Thyroid gland (tissue), 4 donors: ENCODE measurements around the gene SDHC. TPM values are rescaled to one million over a fixed set of nuclear protein-coding genes. Genes with fewer than 3 reads are reported as not detected.
"Not testable (repeated sequence)": the region's sequence is repeated elsewhere in the genome, so short reads cannot be mapped to it uniquely, and the experiment has no call there.

Experiments used
- DNase-seq, 2 donors: peaks; one replicate each; pipeline ENCODE4 v3.0.0-alpha.2; 2019
- H3K27ac ChIP-seq, 3 donors: fragments of 200-600 bp; sonication (generic); 1 replicate in 2 of 3; 2 replicates in 1 of 3; pipeline ENCODE4 v1.5.1; 2016 to 2019; ENCODE audit warnings: mild to moderate bottlenecking in 1 of 3, moderate library complexity in 1 of 3
- H3K27me3 ChIP-seq: fragments of 200-600 bp; sonication (generic); one replicate; pipeline ENCODE4 v1.5.1; 2019
- H3K36me3 ChIP-seq, 2 donors: fragments of 200-600 bp; sonication (generic); one replicate each; pipeline ENCODE4 v1.5.1; 2016 to 2019
- H3K4me1 ChIP-seq, 2 donors: fragments of 200-600 bp; sonication (generic); one replicate each; pipeline ENCODE4 v1.5.1; 2017 to 2019
- H3K4me3 ChIP-seq, 3 donors: fragments of 200-600 bp; sonication (generic); replicated peaks in 1 of 3; 1 replicate in 2 of 3; 2 replicates in 1 of 3; pipeline ENCODE4 v1.5.1; 2016; ENCODE audit warnings: mild to moderate bottlenecking in 1 of 3
- H3K9me3 ChIP-seq: fragments of 200-600 bp; sonication (generic); one replicate; pipeline ENCODE4 v1.5.1; 2017
- CTCF ChIP-seq, 6 experiments: fragments of 200-600 bp in 3 of 6; fragments of 450-650 bp in 3 of 6; sonication (generic) in 3 of 6; IDR thresholded peaks; one replicate each; pipeline ENCODE4 v1.5.1; 2016 to 2019; ENCODE audit warnings: antibody characterized with exemption in 6 of 6, mild to moderate bottlenecking in 2 of 6, inconsistent platforms in 1 of 6, moderate library complexity in 1 of 6
- POLR2A ChIP-seq, 2 donors: fragments of 450-650 bp; IDR thresholded peaks; one replicate each; pipeline ENCODE4 v1.6.1; 2017; ENCODE audit warnings: antibody characterized with exemption in 2 of 2, mild to moderate bottlenecking in 2 of 2, moderate library complexity in 1 of 2
- WGBS, 2 donors: methylation state at CpG; one replicate each; pipeline ENCODE4 v1.1.5; 2017; 5-methylcytosine and 5-hydroxymethylcytosine counted together
- intact Hi-C: fragments of 100-400 bp; cut with DNase I; formaldehyde crosslinking; loops from one replicate; pipeline ENCODE4 v1.15.1; 2023
- total RNA-seq, 4 donors: library from RNA; depleted of rRNA; stranded (reverse); fragments of >200 nt; gene quantifications; one replicate each; pipeline ENCODE4 v1.2.3, GENCODE V29; 2016

The SDHC gene
- total RNA-seq, 4 donors from 2014 or later: 49.1 to 174 (median 111) TPM

- intact Hi-C loops: no loop called here
Measured at GRCh38 chr1:161398900-161399256, 84.7 kb downstream of the SDHC start.

GRCh38 chr1:161399257-161399998, 85.2 kb downstream of the SDHC start:
- DNase-seq: peak; percentile 90 to 92
- no peaks in the 10 kb centered on the region for H3K36me3 ChIP-seq
- peaks cover 5 to 9% of the 10 kb centered on the region in 2 donors for H3K4me1 ChIP-seq
- WGBS, 2 donors: 0 to 1% methylated on average over 36 to 44 of the region's 53 CpGs
- no peaks in the 10 kb centered on the region for H3K9me3 ChIP-seq
- peak overlapping the region; percentile 100 for H3K27ac ChIP-seq
- peak overlapping the region; percentile 4 to 90 (median 77) for H3K4me3 ChIP-seq
- intact Hi-C loops: no loop called here
- peak in 4 of 6 experiments; percentile 35 to 46 (median 40) for TF ChIP-seq CTCF (IDR thresholded peaks at IDR 0.05)
- peak in 1 of 2 donors; percentile 73 for TF ChIP-seq POLR2A (IDR thresholded peaks at IDR 0.05)
- no peaks in the 10 kb centered on the region for H3K27me3 ChIP-seq

More at GRCh38 chr1:161398900-161399256, 84.7 kb downstream of the SDHC start:
- Histone ChIP-seq H3K9me3 (no peaks in the 10 kb centered on the region), H3K4me3 (peak overlapping the region; percentile 4 to 90 (median 77)), H3K27ac (peak overlapping the region; percentile 100), H3K27me3 (no peaks in the 10 kb centered on the region), H3K36me3 (no peaks in the 10 kb centered on the region), H3K4me1 (peaks cover 5 to 9% of the 10 kb centered on the region in 2 donors)
- 12 to 18% methylated on average over 17 of the region's 17 CpGs for WGBS, 2 donors
- TF ChIP-seq CTCF (IDR thresholded peaks at IDR 0.05): no peak
- TF ChIP-seq POLR2A (IDR thresholded peaks at IDR 0.05): no peak
- no peak for DNase-seq

- TF ChIP-seq POLR2A (IDR thresholded peaks at IDR 0.05) (no peak), CTCF (IDR thresholded peaks at IDR 0.05) (no peak)
- Histone ChIP-seq H3K27me3 (no peaks in the 10 kb centered on the region), H3K4me3 (no peak overlapping the region), H3K9me3 (no peaks in the 10 kb centered on the region), H3K27ac (no peak overlapping the region), H3K4me1 (peaks cover 5 to 9% of the 10 kb centered on the region in 2 donors), H3K36me3 (no peaks in the 10 kb centered on the region)
- intact Hi-C loops: no loop called here
- 93 to 95% methylated on average over 3 of the region's 3 CpGs for WGBS, 2 donors
- DNase-seq: no peak
Measured at GRCh38 chr1:161402446-161402845, 88.3 kb downstream of the SDHC start.

- Histone ChIP-seq H3K27me3 (no peaks in the 10 kb centered on the region), H3K4me3 (no peak overlapping the region), H3K9me3 (no peaks in the 10 kb centered on the region), H3K36me3 (no peaks in the 10 kb centered on the region), H3K27ac (no peak overlapping the region), H3K4me1 (no peaks in the 10 kb centered on the region)
- intact Hi-C loops: no loop called here
- no peak for TF ChIP-seq CTCF (IDR thresholded peaks at IDR 0.05)
- no peak for TF ChIP-seq POLR2A (IDR thresholded peaks at IDR 0.05)
- WGBS, 2 donors: 81 to 90% methylated on average over 11 of the region's 11 CpGs
- no peak for DNase-seq
Measured at GRCh38 chr1:161404051-161404597, 89.9 kb downstream of the SDHC start.

GRCh38 chr1:161406551-161406950, 92.4 kb downstream of the SDHC start:
- H3K4me3 ChIP-seq, H3K27ac ChIP-seq, H3K36me3 ChIP-seq, H3K4me1 ChIP-seq, H3K27me3 ChIP-seq, H3K9me3 ChIP-seq, intact Hi-C loops, DNase-seq: not testable (repeated sequence)
- 95 to 98% methylated on average over 9 to 12 of the region's 17 CpGs for WGBS, 2 donors
